Activated CD4-positive, alpha-beta T cell treated with anti-CD3 and anti-CD28 coated beads for 4 hours (primary cell): ENCODE measurements around the gene CACNB2.
"Not testable (repeated sequence)": the region's sequence is repeated elsewhere in the genome, so short reads cannot be mapped to it uniquely, and the experiment has no call there.

Experiments used
- DNase-seq, 2 donors: peaks; one replicate each; pipeline ENCODE4 v3.0.0-alpha.2; 2020

CACNB2 gene

GRCh38 chr10:18149196-18149800 is 9.1 kb downstream of the CACNB2 start:
- DNase-seq = no peak

DNA sequence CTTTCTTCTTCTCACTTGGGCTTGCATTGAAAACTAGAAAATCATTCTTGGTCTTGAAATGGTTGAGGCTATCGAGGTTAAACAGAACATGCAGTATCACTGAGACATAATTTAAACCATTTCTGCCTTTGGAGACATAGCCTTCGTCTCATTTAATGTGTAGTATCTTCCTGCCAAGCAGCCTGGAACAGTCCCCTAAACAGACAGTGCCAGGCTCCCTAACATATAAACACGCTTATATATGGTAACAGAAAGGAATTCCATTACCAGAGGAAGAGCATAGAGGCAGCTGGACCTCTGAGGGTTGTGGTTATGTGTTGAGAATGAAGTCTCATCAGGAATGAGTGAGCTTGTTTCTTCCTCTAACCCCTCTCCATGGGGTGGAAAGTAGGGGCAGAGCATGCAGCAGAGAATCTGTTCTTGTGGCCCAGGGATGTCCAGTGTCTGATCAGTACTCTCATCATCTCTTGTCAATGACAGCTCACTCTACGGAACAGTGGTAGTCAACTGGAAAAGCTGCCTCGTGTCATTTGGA is 11.2 kb downstream of the CACNB2 start:
- no peak for DNase-seq

GRCh38 chr10:18153381-18153780 is 13.2 kb downstream of the CACNB2 start:
- DNase-seq = not testable (repeated sequence)

GRCh38 chr10:18155321-18155720 is 15.1 kb downstream of the CACNB2 start:
- no peak for DNase-seq

DNA sequence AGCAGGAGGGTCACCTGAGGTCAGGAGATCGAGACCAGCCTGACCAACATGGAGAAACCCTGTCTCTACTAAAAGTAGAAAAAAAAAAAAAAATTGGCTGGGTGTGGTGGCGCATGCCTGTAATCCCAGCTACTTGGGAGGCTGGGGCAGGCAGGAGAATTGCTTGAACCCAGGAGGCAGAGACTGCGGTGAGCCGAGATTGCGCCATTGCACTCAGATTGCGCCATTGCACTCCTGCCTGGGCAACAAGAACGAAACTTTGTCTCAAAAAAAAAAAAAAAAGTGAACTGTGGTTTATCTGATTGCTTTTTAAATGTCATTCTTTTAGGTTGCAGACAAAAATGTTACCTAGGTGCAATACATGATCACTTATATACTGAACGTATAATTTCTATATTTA is 16.6 kb downstream of the CACNB2 start:
- not testable (repeated sequence) for DNase-seq

DNA sequence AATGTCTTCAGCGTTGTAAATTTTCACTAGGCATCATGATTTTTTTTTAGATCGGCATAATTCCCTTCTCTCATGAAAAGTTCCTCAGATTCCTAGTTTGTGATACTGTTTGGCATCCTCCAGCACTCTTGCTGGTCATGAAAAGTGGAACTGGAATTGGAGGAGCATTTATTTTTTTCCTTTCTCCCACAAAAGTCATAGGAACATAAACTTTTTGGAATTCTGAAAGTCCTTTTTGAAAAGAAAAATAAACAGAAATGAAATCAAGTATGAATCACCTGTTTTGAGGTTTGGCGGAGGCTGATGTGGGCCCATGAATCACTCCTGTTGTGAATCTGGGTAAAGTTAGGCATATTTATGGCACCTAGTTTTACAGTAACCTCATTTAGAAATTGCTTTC is 17.7 kb downstream of the CACNB2 start:
- no peak for DNase-seq

- DNase-seq = no peak
These were observed 18.6 kb downstream of the CACNB2 start for GRCh38 chr10:18158773-18159265.

- DNase-seq = no peak
These were observed 19.3 kb downstream of the CACNB2 start for GRCh38 chr10:18159557-18159956.

GRCh38 chr10:18162021-18162627 is 21.9 kb downstream of the CACNB2 start:
- no peak for DNase-seq

DNA sequence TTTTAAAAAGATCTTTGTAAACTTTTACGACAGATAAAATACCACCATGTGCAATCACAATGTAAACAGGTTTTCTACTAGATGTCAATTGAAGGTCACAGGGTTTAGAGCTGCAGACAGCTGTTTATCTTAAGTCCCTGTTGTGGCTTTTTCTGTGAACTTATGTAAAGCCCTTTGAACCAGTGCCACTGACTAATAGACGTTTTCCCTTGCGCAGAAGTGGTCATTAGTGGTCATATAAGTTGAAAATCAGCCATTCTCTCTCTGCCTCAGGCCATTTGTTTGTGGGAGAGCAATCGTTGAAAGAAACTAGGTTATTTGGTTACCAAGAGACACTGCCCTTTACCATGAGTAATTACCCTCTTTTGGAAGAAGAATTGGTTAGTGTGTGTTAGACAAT is 23.9 kb downstream of the CACNB2 start:
- no peak for DNase-seq

GRCh38 chr10:18164748-18165361 is 24.6 kb downstream of the CACNB2 start:
- DNase-seq = no peak

DNA sequence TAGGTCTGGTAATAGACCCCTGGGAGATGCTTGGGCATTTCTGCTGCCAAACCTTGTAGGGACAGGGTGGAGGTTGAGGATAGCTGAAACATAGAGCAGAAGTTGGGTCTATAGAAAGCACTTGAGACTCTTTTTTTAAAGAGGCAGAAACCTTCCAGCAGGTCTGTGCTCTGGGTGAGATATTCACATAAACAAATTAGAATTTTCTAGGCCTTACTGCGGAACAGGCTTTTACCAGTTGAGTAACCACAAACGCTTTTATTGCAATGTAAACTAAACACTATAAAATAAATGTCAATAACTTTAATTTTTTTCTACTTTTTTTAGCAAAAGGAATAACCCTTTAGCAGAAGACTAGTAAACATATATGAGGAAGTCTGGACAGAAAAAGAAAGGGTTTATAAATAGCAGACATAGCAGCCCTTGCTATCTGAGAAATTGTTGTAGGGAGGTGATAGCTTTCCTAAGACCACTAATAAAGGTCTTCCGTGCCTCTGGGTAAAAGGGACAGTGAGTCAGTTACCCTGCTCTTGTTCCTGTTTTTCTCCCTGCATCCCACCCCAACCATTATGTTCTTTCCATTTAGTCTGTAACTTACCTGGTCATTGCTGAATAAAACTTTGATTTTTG is 38.7 kb downstream of the CACNB2 start:
- DNase-seq = no peak

GRCh38 chr10:18179891-18180290 is 39.7 kb downstream of the CACNB2 start:
- DNase-seq = no peak

DNA sequence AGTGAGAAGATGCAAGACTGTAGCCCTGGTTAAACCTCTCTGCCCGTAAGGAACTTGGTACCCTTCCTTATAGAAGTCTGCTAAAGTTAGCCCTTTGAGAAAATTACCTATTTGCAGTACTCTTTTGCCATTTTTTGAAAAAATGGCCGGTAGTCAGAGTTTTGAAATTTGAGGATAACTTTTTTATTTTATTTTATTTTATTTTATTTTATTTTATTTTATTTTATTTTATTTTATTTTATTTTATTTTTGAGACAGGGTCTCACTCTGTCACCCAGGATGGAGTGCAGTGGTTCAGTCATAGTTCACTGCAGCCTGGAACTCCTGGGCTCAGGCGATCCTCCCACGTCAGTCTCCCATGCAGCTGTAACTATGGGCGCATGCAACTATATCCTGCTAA is 41.2 kb downstream of the CACNB2 start:
- not testable (repeated sequence) for DNase-seq

GRCh38 chr10:18185621-18186020 is 45.4 kb downstream of the CACNB2 start:
- no peak for DNase-seq

GRCh38 chr10:18190840-18191239 is 50.6 kb downstream of the CACNB2 start:
- DNase-seq = no peak

DNA sequence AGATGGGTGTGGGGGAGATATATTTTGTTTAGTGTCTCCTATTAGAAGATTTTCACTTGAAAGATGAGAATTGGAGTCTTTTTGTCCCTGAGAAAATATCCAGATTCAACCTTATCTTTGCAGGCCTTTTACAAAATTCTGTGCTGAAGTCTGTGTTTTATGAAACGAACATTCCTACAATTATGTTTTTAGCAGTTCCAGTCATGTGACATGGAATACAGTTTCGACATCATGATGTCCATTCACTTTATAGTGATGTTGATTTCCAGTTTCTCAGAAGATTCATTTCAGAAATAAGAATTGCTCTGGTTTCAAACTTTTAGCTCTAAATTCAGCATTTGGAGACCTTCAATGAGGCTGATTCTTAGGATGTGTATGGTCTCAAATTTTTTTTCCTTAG is 54.4 kb downstream of the CACNB2 start:
- no peak for DNase-seq

- DNase-seq = no peak
These were observed 55.0 kb downstream of the CACNB2 start for GRCh38 chr10:18195060-18195799.

GRCh38 chr10:18196806-18197550 is 56.8 kb downstream of the CACNB2 start:
- DNase-seq = no peak

DNA sequence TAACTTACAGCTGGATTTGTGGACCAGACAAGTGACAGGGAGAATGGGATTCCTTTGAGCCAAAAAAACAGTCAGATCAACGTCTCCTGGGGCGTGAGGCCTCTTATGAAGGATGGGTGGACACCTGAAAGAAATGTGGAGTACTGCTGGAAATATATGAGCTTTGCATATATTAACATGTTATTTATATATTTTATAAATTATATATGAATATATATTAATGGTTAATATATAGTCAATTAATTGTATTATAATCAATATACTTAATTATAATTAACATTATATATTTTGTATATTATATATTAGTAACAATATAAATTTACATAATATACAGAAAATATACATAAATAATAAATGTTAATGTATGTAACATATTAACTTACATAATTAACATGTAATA is 57.5 kb downstream of the CACNB2 start:
- DNase-seq = no peak

GRCh38 chr10:18201877-18202276 is 61.7 kb downstream of the CACNB2 start:
- no peak for DNase-seq
